Measurements from ENCODE around the gene NAA20. TPM values are rescaled to one million over a fixed set of nuclear protein-coding genes. Genes with fewer than 3 reads are reported as not detected.
A peak's percentile ranks its signal among the peaks of the same experiment; 100 is the strongest.

Gene NAA20
- total RNA-seq, 1 donor from 2014 or later, result 53.6 TPM

- DNase-seq (ENCODE audit: low read depth), result peak; percentile 72
- no peak for TF ChIP-seq CTCF (IDR thresholded peaks at IDR 0.05; ENCODE audit: insufficient read depth, low read length, poor library complexity, severe bottlenecking)
- no peak overlapping the region for H3K4me3 ChIP-seq (ENCODE audit: low read depth, low read length)
- H3K27me3 ChIP-seq (ENCODE audit: control insufficient read depth, insufficient read depth, low read length), result no peaks in the 10 kb centered on the region
- no peaks in the 10 kb centered on the region for H3K36me3 ChIP-seq (ENCODE audit: control insufficient read depth, insufficient read depth, low read length)
Observed at GRCh38 chr20:19992996-19993908, 23.9 kb upstream of the NAA20 start.

GRCh38 chr20:19993958-19994669 is 23.0 kb upstream of the NAA20 start:
- no peak overlapping the region for H3K4me3 ChIP-seq (ENCODE audit: low read depth, low read length)
- peak; percentile 61 for DNase-seq (ENCODE audit: low read depth)
- peaks cover 1% of the 10 kb centered on the region for H3K36me3 ChIP-seq (ENCODE audit: control insufficient read depth, insufficient read depth, low read length)
- TF ChIP-seq CTCF (IDR thresholded peaks at IDR 0.05; ENCODE audit: insufficient read depth, low read length, poor library complexity, severe bottlenecking), result no peak
- H3K27me3 ChIP-seq (ENCODE audit: control insufficient read depth, insufficient read depth, low read length), result no peaks in the 10 kb centered on the region

- peak; percentile 76 for TF ChIP-seq CTCF (IDR thresholded peaks at IDR 0.05; ENCODE audit: insufficient read depth, low read length, poor library complexity, severe bottlenecking)
- Histone ChIP-seq H3K4me3 (ENCODE audit: low read depth, low read length) (no peak overlapping the region), H3K36me3 (ENCODE audit: control insufficient read depth, insufficient read depth, low read length) (peaks cover 1% of the 10 kb centered on the region), H3K27me3 (ENCODE audit: control insufficient read depth, insufficient read depth, low read length) (no peaks in the 10 kb centered on the region)
- no peak for DNase-seq (ENCODE audit: low read depth)
Observed at GRCh38 chr20:19995220-19995863, 21.8 kb upstream of the NAA20 start.

GRCh38 chr20:19996222-19996621 is 20.9 kb upstream of the NAA20 start:
- peaks cover 1% of the 10 kb centered on the region for H3K36me3 ChIP-seq (ENCODE audit: control insufficient read depth, insufficient read depth, low read length)
- no peaks in the 10 kb centered on the region for H3K27me3 ChIP-seq (ENCODE audit: control insufficient read depth, insufficient read depth, low read length)
- H3K4me3 ChIP-seq (ENCODE audit: low read depth, low read length), result no peak overlapping the region
- no peak for TF ChIP-seq CTCF (IDR thresholded peaks at IDR 0.05; ENCODE audit: insufficient read depth, low read length, poor library complexity, severe bottlenecking)
- no peak for DNase-seq (ENCODE audit: low read depth)

- DNase-seq (ENCODE audit: low read depth), result no peak
- TF ChIP-seq CTCF (IDR thresholded peaks at IDR 0.05; ENCODE audit: insufficient read depth, low read length, poor library complexity, severe bottlenecking), result no peak
- no peaks in the 10 kb centered on the region for H3K27me3 ChIP-seq (ENCODE audit: control insufficient read depth, insufficient read depth, low read length)
- peaks cover 1% of the 10 kb centered on the region for H3K36me3 ChIP-seq (ENCODE audit: control insufficient read depth, insufficient read depth, low read length)
- no peak overlapping the region for H3K4me3 ChIP-seq (ENCODE audit: low read depth, low read length)
Observed at GRCh38 chr20:19996917-19997316, 20.2 kb upstream of the NAA20 start.
